Measurements from ENCODE around the gene CLDN4. TPM values are rescaled to one million over a fixed set of nuclear protein-coding genes. Genes with fewer than 3 reads are reported as not detected.

The CLDN4 gene
- total and polyA plus RNA-seq, 9 of the 15 experiments (the other 6 are each of a cell fraction or from before 2014, with no cell fraction given): 0.05 to 0.60 (median 0.06) TPM; not detected in 3

- no peaks in the 10 kb centered on the region for H4K20me1 ChIP-seq (replicated peaks; ENCODE audit: control insufficient read depth, insufficient read depth, low read length)
- in situ Hi-C loops (cut with MboI): no loop called here
- no peak overlapping the region for H2AFZ ChIP-seq (ENCODE audit: low read depth, low read length)
- 64% methylated on average over 3 of the region's 4 CpGs for WGBS (ENCODE audit: insufficient coverage, low coverage, missing lambda C conversion rate)
- intact Hi-C loops (cut with micrococcal nuclease): loop anchor here (1.0 kb wide), 1 partner anchor 44 kb away; no protein-coding TSS in a partner anchor
- DNase-seq (ENCODE audit: extremely low read depth in 1 of 4, low spot score in 3 of 4) (peak in 1 of 4 experiments; percentile 20), FAIRE-seq (no peak), ATAC-seq (0 out of 3 replicates have a peak, but pooled peaks have one; percentile 26)
- H3K27ac ChIP-seq (ENCODE audit: extremely low read depth, low read depth, low read length): no peak overlapping the region
- CTCF ChIA-PET (ENCODE audit: low intra/inter-chr PET ratio): interaction anchor here (2.1 kb wide), 1 partner anchor 44 kb away, joined by 19 read pairs; no protein-coding TSS in a partner anchor
- no peaks in the 10 kb centered on the region for H3K36me3 ChIP-seq (ENCODE audit: control insufficient read depth, insufficient read depth, low read length)
- H3K9ac ChIP-seq (ENCODE audit: insufficient read depth in 1 of 2, low read depth in 2 of 2, low read length in 2 of 2): no peak overlapping the region
- no peaks in the 10 kb centered on the region for H3K9me1 ChIP-seq (ENCODE audit: control insufficient read depth, insufficient read depth, low read length)
- H3K79me2 ChIP-seq (ENCODE audit: control insufficient read depth, insufficient read depth, low read length): no peaks in the 10 kb centered on the region
- H3K9me3 ChIP-seq (replicated peaks; ENCODE audit: control insufficient read depth, insufficient read depth, low read depth, low read length): no peaks in the 10 kb centered on the region
- no peaks in the 10 kb centered on the region for H3K27me3 ChIP-seq (ENCODE audit: control insufficient read depth in 2 of 2, insufficient read depth in 2 of 2, low read length in 2 of 2)
- no peak overlapping the region for H3K4me3 ChIP-seq
- no TSS peak for BruUV-seq (replicated peaks)
- TF ChIP-seq ZNF75A (CRISPR knock-in tag; IDR thresholded peaks at IDR 0.05): no peak
- TF ChIP-seq XRCC5 (IDR thresholded peaks at IDR 0.05; ENCODE audit: low read depth, low read length): no peak
- no peak for TF ChIP-seq CREB5 (CRISPR knock-in tag; IDR thresholded peaks at IDR 0.05)
- no peak for TF ChIP-seq NFE2 (IDR thresholded peaks at IDR 0.05; ENCODE audit: low read depth)
- no peak for TF ChIP-seq SRSF7 (optimal IDR thresholded peaks at IDR 0.05; ENCODE audit: low read depth, low read length)
- no peak for TF ChIP-seq ELK3 (CRISPR knock-in tag; IDR thresholded peaks at IDR 0.05)
- H3K4me1 ChIP-seq (replicated peaks in 1 of 2; ENCODE audit: control insufficient read depth in 2 of 2, insufficient read depth in 2 of 2, low read length in 2 of 2): peaks cover 0 to 10% of the 10 kb centered on the region in 2 experiments; a peak in 2 of 5 replicates
- H3K4me2 ChIP-seq (ENCODE audit: insufficient read depth, low read length): no peak overlapping the region
- POLR2A ChIA-PET: no interaction called here
Measured at GRCh38 chr7:73810998-73811360, 19.8 kb upstream of the CLDN4 start.

All from K562 (cell line).